HG03575 (cell line): ENCODE measurements around the gene VPREB3.

Experiments
- ATAC-seq: cut with Tn5 transposase; IDR thresholded peaks from one replicate; pipeline ENCODE4 v1.9.1; 2021; ENCODE audit not compliant: unreplicated experiment, insufficient number of reproducible peaks, low FRiP score; ENCODE audit errors: extremely low read depth

VPREB3 gene

GRCh38 chr22:23769321-23769965 lies 15.2 kb upstream of the VPREB3 start:
- ATAC-seq = no peak

DNA sequence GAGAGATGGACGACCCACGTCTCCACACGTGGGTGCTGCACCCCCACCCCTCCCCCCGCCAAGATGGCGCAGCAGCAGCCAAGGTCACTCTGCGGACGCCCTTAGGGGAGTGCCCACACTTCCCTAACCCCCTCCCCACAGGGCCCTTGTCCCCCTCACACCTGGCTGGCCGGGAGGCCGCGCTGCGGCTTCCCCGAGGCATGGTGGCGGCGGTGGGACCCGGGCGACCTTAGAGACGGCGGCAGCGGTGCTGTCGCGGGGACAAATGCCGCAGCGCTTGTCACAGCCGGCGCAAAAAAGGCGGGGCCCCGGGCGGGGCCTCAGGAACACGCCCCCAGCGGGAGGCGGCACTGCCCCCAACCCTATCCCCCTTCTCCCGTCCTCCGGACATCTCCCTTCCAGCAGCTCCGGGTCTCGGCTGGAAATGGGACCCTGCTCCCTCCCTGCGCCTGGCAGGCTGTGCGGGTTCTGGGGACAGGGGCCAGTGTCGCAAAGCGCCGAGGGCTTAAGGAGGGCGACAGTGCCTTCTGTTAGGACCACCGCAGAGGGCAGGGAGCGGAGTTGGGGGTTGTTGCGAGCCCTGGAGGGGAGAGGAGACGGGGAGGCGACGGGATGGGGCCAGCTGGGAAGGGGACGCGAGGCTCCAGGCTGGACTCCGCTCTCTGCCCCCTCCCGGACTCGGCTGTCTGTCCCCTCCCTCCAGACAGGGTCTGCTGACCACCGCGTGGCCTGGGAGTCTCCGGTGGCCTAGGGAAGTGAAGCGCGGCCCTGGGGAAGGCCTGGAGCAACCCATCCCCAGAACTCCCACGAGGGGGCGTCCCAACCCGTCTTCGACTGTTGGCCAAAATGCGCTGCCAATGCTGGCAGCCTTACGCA lies 13.7 kb upstream of the VPREB3 start, which contains the start of gene CHCHD10:
CHCHD10 (minus strand) TSS at position 300 of the 876 bp plus-strand sequence; CDS start at position 202, 98 bp downstream.
- no peak for ATAC-seq

DNA sequence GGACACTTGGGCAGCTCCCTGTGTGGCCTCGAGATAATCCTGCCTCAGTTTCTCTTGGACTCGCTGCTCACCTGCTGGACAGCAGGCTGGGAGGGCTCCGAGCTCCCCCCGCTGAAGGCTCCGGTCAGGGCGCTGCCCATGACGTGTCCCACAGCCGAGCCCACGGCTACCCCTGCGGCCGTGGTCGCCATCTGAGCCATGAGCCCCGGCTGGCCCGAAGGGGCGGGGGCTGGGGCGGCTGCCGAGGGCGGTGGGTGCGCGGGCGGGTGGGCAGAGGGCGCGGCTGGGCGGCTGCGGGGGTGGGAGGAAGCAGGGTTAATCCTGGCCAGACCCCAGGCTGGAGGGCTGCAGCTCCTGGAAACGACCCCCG lies 13.1 kb upstream of the VPREB3 start:
- ATAC-seq = no peak

DNA sequence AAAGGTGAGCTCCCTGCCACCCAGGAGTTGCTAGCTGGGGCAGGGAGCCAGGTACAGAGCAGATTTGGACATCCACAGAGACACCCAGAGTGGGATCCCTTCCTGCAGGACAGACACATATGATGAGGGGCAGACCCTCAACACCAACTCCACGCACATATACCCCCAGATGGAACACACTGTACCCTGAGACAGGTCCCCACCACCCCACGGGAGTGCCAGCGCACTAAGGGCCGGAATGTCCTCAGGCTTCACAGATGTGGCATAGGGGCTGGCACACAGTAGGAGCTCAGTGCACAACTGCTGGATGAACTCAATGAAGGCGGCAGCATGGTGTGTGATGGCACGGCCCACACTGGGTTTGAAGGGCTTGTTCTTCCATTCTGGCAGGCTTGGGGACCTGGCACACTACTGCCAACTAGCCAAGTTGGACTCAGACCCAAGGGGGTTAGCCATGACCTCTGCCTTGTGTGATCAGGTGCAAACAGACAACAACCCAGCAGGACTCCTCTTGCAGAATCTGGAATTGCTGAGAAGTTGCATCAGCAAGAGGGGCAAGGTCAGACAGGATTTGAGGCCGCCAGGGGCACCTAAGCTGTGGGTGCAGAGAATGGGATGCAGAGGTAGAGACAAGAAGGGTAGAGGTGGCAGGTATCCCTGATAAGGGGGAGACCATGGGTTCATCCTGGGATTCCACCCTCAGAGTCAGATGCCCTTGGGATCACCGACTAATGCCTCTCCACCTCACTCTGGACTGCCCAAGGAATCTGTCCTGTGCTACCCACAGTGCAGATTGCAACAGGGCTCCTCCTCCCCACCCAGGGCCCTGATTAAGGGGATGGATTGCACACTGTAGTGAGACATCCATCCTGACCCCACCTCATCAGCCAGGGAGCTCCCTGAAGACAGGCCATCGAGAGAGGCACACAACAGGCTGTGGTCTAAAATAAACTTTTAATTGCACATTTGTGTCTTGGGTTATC lies 11.0 kb upstream of the VPREB3 start:
- no peak for ATAC-seq

DNA sequence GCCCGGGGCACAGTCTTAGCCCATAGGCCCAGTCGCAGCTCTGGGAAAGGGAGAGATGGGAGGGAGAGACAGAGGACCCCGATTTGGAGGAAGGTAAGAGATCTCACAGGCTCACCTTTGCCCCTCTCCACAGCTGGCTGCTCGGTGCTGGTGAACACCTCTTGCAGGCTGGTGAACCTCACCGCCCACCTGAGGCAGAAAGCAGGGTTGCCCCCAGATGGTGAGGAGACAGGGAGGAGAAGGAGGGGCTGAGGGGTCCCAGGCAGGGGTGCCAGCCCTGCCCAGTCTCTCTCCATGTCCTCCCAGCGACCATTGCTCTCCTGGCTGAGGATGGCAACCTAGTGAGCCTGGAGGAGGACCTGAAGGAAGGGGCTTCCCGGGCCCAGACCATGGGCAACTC lies 9.7 kb upstream of the VPREB3 start:
- ATAC-seq = no peak

- no peak for ATAC-seq
Measured at GRCh38 chr22:23763579-23763945, 9.3 kb upstream of the VPREB3 start.

- no peak for ATAC-seq
Measured at GRCh38 chr22:23762842-23763578, 8.8 kb upstream of the VPREB3 start, which contains the start of gene C22orf15. TSS of gene C22orf15 (plus strand) at chr22:23762990. CDS start at chr22:23763307, 317 bp downstream.

DNA sequence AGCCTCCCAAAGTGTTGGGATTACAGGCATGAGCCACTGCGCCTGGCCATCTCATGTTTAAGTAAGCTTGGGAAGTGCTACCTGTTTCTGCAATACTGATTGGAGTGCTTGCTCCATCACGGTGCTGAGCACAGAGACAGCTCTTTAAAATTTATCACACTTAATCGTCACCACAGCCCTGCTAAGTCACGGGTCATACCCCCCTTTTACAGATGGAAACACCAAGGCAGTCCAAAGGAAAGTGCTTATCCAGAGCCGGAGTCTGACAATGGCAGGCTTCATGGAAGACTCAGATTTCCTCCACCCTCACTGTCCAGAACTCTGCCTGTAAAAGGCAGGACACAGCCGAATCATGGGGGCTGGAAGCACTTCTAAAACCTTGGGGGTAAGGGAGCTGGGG lies 5.8 kb upstream of the VPREB3 start:
- no peak for ATAC-seq

DNA sequence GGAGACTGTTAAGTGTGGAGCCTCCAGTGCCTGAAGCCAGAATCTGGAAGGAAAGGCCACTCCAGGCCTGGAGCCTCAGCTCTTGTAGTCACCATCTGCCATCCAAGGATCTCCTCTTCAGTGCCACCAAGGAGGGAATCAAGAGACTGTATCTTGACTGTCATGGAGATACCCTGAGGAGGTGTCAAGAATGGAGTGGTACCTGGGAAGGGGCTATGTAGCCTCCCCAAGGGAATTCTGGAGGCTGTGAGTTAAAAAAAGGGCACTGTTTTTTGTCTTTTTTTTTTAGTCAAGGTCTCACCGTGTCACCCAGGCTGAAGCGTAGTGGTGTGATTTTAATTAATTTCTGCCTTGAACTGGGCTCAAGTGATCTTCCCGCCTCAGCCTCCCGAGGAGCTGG lies 5.3 kb upstream of the VPREB3 start:
- ATAC-seq = no peak

- no peak for ATAC-seq
Measured at GRCh38 chr22:23756891-23757290, 2.7 kb upstream of the VPREB3 start.

GRCh38 chr22:23755711-23756110 lies 1.5 kb upstream of the VPREB3 start:
- ATAC-seq = no peak

DNA sequence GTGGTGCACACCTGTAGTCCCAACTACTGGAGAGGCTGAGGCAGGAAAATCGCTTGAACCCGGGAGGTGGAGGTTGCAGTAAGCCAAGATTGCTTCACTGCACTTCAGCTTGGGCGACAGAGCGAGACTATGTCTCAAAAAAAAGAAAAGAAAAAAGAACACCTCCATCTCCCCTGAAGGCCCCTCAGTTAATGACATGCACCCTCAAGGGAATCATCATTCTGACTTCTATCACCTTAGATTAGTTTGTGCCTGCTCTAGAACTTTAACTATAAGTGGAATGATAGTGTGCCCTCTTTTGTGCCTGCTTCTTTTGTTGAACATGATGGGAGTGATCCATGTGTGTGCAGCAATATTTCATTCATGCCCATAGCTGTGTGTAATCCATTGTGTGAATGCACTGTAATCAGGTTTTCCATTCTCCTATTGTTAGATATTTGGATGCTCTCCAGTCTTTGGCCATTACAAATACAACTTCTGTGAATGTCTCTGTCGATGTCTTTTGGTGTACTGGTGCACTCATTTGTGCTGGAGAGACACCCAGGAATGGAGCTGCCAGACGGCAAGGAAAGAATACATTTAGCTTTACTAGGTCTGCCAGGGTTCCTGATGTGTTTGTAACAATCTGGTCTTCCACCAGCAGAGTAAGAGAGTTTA lies 883 bp upstream of the VPREB3 start:
- ATAC-seq = no peak

- no peak for ATAC-seq
Measured at GRCh38 chr22:23753385-23753784, 840 bp downstream of the VPREB3 start.

DNA sequence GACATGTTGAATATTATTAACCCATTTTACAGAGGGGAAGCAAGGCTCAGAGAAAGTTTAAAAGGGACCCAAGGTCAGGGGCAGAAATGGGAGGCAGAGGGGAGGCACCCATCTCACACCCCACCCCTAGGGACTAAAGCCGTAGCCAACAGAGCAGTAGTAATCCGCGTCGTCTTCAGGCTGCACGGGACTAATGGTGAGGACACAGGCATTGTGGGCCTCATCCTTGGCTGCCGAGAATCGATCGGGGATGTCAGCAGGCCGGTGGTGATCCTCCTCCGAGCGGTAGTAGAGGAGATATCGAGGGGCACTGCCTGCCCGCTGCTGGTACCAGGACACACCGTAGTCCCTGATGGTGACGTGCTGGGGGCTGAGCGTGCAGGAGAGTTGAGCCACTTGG lies 1.5 kb downstream of the VPREB3 start:
- no peak for ATAC-seq

DNA sequence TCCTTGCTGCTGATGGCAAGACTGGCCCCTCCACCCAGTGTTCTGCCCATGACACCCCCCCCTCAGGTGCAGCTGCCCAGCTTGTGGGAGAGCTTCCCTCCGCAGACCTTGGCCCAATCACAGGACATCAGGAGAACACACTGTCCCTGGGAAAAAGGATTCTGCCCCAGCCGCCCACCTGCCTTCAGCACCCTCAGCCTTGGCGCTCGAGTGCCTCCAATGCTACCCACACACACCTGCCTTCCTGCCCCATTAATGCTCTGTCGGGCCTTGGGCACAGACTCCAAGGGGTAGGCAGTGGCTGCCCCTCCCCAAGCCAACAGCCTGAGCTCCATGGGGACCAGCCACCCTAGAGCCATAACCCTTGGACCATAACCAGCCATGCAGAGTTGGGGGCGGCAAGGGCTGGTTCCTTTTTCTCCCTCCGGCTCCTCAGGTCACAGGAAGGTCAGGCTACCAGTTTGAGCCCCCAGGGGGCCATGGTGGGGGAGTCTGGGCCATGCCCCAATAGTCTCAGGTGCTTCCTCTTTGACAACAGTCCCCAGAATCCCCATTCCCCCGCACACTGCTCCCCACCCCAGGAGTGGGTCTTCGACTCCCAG lies 2.0 kb downstream of the VPREB3 start:
- no peak for ATAC-seq

GRCh38 chr22:23751441-23751996 lies 2.7 kb downstream of the VPREB3 start:
- ATAC-seq = no peak

GRCh38 chr22:23750714-23751440 lies 3.3 kb downstream of the VPREB3 start, which contains the start of gene ZNF70:
TSS of gene ZNF70 (minus strand) at chr22:23751112. CDS start at chr22:23745140, 5,972 bp downstream.
- ATAC-seq = no peak
